GM12872 (cell line): ENCODE data around the gene NEO1.

Experiments used
- TF ChIP-seq, protein P1 (sequence below): IDR thresholded peaks from 3 replicates; pipeline ENCODE4 v1.5.1; 2011; ENCODE audit warnings: low read depth, mild to moderate bottlenecking, low read length, moderate library complexity; ENCODE audit not compliant: insufficient read depth

NEO1 gene

DNA sequence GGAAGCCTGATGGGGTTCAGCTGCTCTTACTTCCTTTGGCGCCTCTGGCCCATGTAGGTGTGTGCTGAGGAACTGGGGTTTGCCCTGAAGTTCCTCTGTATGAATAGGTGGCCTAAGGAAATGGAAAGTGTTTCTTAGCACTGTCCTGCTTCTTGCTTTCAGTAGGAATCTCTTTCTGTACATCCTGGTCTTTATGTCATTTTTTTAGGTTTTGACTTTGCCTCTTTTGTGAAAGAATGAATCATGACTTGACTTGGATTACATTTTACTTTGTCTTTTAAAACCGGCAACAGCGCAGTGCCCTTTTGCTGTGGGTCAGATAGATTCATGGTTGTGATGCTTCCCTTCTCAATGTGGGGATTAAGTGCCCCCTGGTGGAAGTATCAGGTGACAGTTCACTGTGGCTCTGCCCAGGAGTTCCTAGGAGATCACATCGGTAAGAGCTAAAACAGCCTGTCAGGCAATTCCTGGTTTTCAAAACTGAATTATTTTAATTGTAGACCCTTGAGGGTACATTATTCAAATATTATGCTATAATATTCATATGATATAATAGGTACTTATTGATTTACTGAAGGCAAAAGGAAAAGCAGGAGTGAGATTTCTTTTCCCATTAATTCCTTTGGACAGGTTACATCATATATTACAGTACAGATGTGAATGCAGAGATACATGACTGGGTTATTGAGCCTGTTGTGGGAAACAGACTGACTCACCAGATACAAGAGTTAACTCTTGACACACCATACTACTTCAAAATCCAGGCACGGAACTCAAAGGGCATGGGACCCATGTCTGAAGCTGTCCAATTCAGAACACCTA, 221.1 kb downstream of the NEO1 start:
- TF ChIP-seq, protein P1, sequence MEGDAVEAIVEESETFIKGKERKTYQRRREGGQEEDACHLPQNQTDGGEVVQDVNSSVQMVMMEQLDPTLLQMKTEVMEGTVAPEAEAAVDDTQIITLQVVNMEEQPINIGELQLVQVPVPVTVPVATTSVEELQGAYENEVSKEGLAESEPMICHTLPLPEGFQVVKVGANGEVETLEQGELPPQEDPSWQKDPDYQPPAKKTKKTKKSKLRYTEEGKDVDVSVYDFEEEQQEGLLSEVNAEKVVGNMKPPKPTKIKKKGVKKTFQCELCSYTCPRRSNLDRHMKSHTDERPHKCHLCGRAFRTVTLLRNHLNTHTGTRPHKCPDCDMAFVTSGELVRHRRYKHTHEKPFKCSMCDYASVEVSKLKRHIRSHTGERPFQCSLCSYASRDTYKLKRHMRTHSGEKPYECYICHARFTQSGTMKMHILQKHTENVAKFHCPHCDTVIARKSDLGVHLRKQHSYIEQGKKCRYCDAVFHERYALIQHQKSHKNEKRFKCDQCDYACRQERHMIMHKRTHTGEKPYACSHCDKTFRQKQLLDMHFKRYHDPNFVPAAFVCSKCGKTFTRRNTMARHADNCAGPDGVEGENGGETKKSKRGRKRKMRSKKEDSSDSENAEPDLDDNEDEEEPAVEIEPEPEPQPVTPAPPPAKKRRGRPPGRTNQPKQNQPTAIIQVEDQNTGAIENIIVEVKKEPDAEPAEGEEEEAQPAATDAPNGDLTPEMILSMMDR, result peak; percentile 76

DNA sequence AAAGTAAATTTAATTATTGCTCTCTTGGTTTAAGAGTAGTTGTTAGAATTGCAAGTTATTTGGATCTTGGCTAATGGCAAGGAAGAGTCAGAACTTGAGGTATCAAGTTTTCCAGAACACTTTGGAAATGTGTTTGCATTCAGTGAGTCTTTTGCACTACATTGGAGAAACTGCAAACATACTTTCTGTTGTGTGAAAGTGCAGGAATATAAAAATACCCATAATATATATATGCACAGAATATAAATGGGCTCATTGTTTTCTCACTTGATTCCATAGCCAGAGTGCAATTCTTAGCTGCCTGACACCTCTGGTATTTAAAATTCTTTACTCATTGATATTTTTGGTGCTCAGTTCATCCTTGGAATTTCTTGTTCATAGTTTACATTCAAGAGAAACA, 223.6 kb downstream of the NEO1 start:
- TF ChIP-seq, protein P1, result no peak

DNA sequence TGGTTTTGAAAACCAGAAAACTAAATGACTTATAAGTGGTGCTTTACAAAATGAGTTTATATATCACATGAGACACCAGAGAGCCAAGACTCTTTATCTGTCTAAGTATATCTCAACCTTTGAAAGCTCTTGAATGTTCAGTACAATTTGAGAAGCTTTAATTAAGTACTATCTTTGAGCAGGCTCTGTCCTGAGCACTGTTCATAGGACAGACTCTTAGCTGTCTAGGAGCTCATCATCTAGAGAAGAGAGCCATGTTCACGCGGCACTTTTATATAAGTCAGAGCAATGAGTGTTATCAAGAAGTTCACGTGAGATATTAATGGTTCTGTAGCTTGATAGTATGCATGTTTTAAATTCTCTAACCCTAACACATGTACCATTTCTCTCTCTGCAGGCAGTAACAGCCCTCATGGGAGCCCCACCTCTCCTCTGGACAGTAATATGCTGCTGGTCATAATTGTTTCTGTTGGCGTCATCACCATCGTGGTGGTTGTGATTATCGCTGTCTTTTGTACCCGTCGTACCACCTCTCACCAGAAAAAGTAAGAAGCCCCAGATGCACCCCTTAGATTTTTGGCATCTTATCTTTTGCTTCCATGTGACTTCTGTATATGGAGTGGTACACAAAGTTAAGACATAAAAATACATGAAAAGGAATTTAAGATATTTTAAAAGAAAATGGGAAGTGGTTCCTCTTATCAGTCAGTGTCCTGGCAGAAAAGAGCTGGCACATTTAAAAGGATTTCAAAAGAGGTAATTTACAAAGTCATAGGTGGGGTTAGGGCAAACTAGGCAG, 230.5 kb downstream of the NEO1 start:
- TF ChIP-seq, protein P1, result no peak

DNA sequence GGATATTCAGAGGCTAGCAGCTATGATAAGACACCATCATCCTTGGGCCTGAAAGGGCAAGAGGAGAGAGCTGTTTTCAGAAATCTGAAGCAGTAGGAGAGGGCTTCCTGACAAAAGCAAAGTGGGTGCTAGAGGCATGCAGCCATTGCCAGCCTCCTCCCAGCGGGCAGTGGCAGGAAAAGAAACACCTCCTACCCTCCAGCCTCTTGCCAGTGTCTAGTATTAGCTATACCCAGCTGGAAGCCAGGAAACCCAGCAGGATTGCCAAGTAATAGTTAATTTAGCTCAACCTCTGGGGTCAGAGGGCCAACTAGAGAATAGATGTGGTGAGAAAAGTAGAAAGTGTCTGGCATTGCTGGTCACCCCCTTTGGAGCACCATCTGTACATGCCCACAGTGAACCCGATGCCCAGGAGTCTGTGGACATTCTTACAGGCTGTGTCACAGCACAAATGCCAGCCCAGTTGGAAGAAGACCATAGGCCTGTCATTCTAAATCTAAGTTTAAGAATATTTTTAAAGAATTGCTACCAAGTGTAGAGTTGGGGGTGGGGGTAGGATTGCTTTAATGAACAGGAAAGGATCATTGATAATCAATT, 231.2 kb downstream of the NEO1 start:
- TF ChIP-seq, protein P1, result no peak

DNA sequence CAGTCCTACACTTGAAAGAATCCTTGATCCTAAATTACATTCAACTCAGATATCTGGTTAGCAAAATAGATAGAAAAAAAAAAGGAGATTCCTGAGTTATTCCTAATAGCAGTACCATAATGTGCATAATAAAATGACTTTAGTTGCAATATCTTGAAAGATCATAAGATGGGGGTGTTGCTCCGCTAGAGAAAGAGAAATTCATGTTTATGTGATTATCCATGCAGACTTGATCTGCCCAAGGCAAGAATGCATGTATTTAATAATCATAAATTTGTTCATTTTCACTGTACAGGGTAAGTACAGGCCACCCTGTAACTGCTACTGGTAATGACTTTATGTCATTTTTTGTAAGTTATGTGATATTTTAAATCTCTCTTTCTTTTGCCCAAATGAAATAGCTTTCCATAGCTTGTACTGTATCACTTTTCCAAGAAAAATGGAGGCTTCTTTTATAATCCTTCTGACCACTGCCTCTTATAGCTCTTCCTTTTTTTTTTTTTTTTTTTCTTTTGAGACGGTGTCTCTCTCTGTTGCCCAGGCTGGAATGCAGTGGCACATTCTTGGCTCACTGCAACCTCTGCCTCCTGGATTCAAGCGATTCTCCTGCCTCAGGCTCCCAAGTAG, 231.9 kb downstream of the NEO1 start:
- TF ChIP-seq, protein P1, result no peak

DNA sequence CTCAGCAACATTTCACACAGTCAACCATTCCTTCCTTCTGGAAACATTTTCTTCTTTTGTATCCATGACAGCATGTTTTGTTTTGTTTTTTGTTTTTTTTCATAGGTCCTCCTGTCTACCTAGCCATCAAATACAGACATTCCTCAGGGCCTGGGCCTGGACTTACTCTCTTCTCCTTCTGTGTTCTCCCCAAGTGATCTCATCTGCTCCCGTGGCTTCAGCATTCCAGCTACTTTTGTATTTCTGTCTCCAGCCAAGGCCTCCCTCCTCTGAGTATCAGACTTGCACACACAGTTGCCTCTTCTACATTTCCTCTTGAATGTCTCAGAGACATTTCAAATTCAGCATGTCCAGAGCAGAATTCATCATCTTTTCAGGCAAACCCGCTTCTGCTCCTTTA, 234.0 kb downstream of the NEO1 start:
- TF ChIP-seq, protein P1, result no peak

DNA sequence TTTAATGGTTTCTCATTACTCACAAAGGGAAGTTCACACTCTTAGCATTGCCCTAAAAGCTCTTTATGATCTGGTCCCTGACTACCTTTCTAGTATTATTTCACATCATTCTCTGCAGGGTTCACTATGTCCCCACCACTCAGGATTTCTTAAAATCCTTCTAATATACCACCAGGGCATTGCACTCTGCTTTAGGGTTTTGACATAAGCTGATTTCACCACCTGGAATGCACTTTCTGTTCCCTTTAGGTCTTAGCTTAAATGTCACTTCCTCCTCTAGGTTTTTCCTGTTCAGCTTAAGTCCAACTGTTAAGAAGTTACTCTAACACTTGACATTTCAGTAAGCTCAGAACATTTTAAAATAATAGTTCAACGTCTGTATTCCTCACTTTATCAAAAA, 234.8 kb downstream of the NEO1 start:
- TF ChIP-seq, protein P1, result no peak
